ENCODE results near the gene FAM180B.

- TF ChIP-seq, protein P1, sequence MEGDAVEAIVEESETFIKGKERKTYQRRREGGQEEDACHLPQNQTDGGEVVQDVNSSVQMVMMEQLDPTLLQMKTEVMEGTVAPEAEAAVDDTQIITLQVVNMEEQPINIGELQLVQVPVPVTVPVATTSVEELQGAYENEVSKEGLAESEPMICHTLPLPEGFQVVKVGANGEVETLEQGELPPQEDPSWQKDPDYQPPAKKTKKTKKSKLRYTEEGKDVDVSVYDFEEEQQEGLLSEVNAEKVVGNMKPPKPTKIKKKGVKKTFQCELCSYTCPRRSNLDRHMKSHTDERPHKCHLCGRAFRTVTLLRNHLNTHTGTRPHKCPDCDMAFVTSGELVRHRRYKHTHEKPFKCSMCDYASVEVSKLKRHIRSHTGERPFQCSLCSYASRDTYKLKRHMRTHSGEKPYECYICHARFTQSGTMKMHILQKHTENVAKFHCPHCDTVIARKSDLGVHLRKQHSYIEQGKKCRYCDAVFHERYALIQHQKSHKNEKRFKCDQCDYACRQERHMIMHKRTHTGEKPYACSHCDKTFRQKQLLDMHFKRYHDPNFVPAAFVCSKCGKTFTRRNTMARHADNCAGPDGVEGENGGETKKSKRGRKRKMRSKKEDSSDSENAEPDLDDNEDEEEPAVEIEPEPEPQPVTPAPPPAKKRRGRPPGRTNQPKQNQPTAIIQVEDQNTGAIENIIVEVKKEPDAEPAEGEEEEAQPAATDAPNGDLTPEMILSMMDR (IDR thresholded peaks at IDR 0.05; ENCODE audit: low read length), result no peak
- TF ChIP-seq EZH2 (IDR thresholded peaks at IDR 0.05; ENCODE audit: borderline replicate concordance, low read length), result no peak
Observed at GRCh38 chr11:47628026-47628425, 41.5 kb downstream of the FAM180B start.
